Measurements from ENCODE around the gene CTRB1. TPM values are rescaled to one million over a fixed set of nuclear protein-coding genes. Genes with fewer than 3 reads are reported as not detected.
A peak's percentile ranks its signal among the peaks of the same experiment; 100 is the strongest.

Gene CTRB1
- total and polyA plus RNA-seq, 2 of the 13 experiments (the other 11 are each of a cell fraction or from before 2014, with no cell fraction given) = not detected

- TF ChIP-seq RELA (CRISPR knock-in tag; IDR thresholded peaks at IDR 0.05) = 0 out of 2 replicates have a peak, but pooled peaks have one; percentile 2
- TF ChIP-seq GPBP1L1 (CRISPR knock-in tag; IDR thresholded peaks at IDR 0.05) = no peak
- TF ChIP-seq ZNF598 (CRISPR knock-in tag; IDR thresholded peaks at IDR 0.05; ENCODE audit: borderline replicate concordance) = no peak
- TF ChIP-seq ZNF44 (CRISPR knock-in tag; IDR thresholded peaks at IDR 0.05) = no peak
- TF ChIP-seq IKZF5 (CRISPR knock-in tag; IDR thresholded peaks at IDR 0.05) = 0 out of 2 replicates have a peak, but pooled peaks have one; percentile 37
- no peak for TF ChIP-seq POLR2AphosphoS5 (IDR thresholded peaks at IDR 0.05; ENCODE audit: low read depth, low read length)
- TF ChIP-seq KLF13 (CRISPR knock-in tag; IDR thresholded peaks at IDR 0.05) = peak; percentile 66; the same call in 1 of the 2 replicates
- TF ChIP-seq PCBP1 (IDR thresholded peaks at IDR 0.05; ENCODE audit: borderline replicate concordance, low read depth, low read length) = 0 out of 2 replicates have a peak, but pooled peaks have one; percentile 40
- TF ChIP-seq HNF4G (IDR thresholded peaks at IDR 0.05; ENCODE audit: borderline replicate concordance, low read depth, low read length) = no peak
- no peak for TF ChIP-seq HNF4G (CRISPR knock-in tag; IDR thresholded peaks at IDR 0.05; ENCODE audit: borderline replicate concordance, low read depth)
- no peak for TF ChIP-seq GTF3A (CRISPR knock-in tag; conservative IDR thresholded peaks at IDR 0.05)
- no peak for TF ChIP-seq ZNF101 (CRISPR knock-in tag; IDR thresholded peaks at IDR 0.05; ENCODE audit: borderline replicate concordance, low read depth)
- TF ChIP-seq ETV5 (CRISPR knock-in tag; IDR thresholded peaks at IDR 0.05; ENCODE audit: borderline replicate concordance) = 0 out of 2 replicates have a peak, but pooled peaks have one; percentile 7
- TF ChIP-seq, protein P1, sequence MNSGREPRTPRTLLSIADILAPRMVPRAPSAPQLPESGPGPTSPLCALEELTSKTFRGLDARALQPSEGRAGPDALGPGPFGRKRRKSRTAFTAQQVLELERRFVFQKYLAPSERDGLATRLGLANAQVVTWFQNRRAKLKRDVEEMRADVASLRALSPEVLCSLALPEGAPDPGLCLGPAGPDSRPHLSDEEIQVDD (CRISPR knock-in tag; IDR thresholded peaks at IDR 0.05; ENCODE audit: borderline replicate concordance) = no peak; the same call in 1 of the 2 replicates
- TF ChIP-seq GMEB1 (CRISPR knock-in tag; IDR thresholded peaks at IDR 0.05; ENCODE audit: borderline replicate concordance) = no peak
- TF ChIP-seq SP4 (CRISPR knock-in tag; IDR thresholded peaks at IDR 0.05) = no peak
- no peak for TF ChIP-seq MAFG (CRISPR knock-in tag; IDR thresholded peaks at IDR 0.05)
- no peak for TF ChIP-seq CEBPZ (IDR thresholded peaks at IDR 0.05; ENCODE audit: low read length)
Observed at GRCh38 chr16:75264999-75265910, 46.5 kb downstream of the CTRB1 start (continued).
